SK-N-MC (cell line): Measurements from ENCODE around the gene AASDH.

Source experiments
- EZH2 ChIP-seq: fragments of 200-600 bp; sonication (generic); IDR thresholded peaks from one replicate; pipeline ENCODE4 v1.6.1; 2017; ENCODE audit warnings: antibody characterized with exemption
- FOXP2 ChIP-seq: optimal IDR thresholded peaks from 2 replicates; pipeline ENCODE3; 2011; ENCODE audit warnings: mild to moderate bottlenecking, moderate library complexity; ENCODE audit not compliant: insufficient read depth; ENCODE audit errors: extremely low read length, control extremely low read depth
- POLR2AphosphoS5 ChIP-seq: IDR thresholded peaks from 2 replicates; pipeline ENCODE4 v1.6.1; 2012; ENCODE audit warnings: mild to moderate bottlenecking, low read depth, low read length, borderline replicate concordance

GRCh38 chr4:56303921-56304320 lies 83.4 kb downstream of the AASDH start:
- TF ChIP-seq EZH2, result no peak
- TF ChIP-seq POLR2AphosphoS5, result no peak
- TF ChIP-seq FOXP2, result no peak
